Stimulated activated CD8-positive, alpha-beta memory T cell treated with anti-CD3 and anti-CD28 coated beads, Interleukin-7, amount 100 ng/mL, for 1 hour (primary cell): ENCODE results near the gene MAML2.

ENCODE experiments used
- DNase-seq, 2 donors: peaks; one replicate each; pipeline ENCODE4 v3.0.0-alpha.2; 2020; ENCODE audit warnings: low read depth in 2 of 2

Gene MAML2

DNA sequence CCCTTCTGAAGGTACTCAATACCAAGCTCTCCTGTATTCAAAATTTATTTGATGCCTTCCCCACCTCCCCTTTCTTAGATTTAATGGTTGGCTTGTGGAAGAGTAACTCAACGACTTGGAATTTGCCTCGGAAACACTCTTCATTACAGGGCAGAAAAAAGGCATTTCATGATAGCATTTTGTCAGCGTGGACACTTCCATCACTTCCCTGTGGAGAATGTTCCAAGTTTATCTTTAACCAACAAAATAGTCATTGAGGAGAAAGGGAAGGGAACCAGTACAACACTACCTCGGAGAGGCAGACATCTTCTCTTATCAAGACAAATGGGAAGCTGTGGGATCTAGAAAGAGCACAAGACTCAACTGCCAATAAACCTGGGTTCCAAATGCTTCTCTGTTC lies 241.8 kb downstream of the MAML2 start:
- DNase-seq = no peak

DNA sequence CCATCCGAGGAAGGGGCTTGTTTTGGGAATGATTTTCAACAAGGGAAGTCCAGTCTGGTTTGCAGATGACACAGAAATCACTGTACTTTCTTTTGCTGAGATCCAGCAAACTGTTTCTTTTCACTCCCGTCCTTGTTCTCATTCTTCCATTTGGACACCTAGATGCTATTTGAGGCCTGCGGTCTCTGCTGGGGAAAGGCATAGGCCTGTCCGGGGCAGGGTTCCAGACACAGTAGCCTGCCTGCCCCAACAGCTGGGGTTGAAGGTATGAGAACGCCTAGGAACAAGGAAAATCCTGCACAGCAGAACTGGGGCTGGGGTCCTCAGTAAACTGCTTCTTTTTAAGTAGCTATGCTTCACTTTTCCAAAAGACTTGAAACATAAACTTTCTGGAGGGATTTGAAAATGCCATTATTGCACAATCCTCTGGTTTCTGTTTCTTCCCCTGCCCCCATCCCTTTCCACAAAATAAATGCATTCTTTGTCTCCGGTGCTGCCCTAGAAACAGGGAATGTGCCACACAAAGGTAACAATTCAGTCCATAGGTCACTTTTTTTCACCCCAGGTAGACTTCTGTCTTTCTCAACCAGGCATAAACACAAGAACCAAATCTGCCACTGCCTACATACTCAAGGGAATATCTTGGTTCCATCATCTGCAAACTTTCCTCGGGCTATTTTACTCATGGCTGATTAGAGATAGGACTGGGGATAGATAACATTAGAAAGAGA lies 244.3 kb downstream of the MAML2 start:
- DNase-seq = no peak

DNA sequence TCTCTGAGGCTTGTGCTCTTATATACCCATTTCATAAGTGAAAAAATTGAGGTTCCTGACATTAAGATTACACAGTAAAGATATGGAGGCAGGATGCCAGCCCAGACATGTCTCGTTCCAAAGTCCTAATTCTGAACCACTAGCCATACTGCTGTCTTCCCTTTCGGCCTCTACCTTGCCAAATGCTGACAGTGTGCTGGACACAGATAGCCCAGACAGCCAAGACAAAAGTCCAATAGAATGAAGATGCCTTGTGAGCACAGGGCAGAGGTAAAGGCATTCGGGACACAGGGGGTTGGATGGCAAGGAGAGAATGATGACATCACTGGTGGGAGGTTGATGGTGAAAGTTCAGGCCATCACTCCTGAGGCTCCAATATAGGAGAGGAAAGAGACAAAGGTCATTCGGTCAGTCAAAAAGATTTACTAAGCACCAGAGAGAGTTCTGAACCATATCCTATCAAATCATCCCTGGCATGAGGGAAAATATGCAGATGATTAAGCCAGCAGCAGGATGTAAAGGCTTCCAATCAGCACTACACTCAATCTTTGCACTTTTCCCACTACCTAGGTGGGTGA lies 245.1 kb downstream of the MAML2 start:
- DNase-seq = no peak

DNA sequence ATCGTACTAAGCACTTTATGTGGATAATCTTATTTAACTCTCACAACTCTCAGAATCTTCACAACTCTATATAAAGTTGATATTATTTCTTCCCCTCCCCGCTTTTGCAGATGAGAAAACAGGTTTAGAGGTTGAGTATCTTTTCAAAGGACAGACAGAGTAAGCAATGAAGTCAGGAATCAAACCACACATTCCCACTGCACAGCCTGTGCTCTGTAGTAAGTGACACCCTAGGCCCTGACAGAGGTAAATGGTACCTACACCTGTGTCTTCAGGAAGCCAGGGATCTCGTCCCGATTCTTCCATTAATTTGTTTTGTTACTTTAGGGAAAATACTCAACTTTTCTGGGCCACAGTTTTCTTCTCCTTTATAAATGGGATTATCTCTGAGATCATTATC lies 246.6 kb downstream of the MAML2 start:
- no peak for DNase-seq

DNA sequence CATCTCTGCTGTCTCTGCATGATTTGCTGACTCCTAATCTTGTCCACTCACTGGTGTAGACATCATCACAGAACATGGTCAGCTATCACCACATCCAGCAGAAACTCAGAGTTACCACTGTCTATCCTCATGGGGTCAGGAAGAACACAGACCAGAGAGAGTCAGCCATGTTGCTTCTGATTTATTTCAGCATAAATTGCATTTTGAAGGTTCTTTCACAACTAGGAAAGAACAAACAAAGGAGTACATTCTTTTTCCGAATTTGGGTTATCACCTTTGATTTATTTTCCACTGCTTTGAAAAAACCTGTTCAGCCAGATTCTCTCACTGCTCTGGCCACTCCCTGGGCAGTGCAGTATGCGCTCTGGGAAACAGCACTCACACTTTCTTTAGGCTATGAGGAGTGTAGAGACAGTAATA lies 247.1 kb downstream of the MAML2 start:
- no peak for DNase-seq

DNA sequence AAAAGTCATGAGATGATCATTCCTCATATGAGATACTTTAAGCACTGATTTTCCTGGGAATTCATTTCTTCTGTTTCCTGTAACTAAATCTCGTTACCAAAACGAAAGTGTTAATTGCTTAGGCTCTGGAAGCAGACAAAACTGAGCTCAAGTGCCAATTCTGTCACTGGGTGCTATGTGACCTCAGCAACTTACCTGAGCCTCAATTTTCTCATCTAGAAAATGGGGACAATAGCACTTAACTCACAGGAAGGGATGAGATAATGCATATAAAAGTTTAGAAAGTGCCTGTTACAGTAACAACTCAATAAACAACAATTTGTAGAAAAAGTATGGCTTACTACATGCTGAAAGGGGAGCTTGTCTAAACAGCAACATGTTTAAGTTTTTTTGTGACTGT lies 248.8 kb downstream of the MAML2 start:
- no peak for DNase-seq

DNA sequence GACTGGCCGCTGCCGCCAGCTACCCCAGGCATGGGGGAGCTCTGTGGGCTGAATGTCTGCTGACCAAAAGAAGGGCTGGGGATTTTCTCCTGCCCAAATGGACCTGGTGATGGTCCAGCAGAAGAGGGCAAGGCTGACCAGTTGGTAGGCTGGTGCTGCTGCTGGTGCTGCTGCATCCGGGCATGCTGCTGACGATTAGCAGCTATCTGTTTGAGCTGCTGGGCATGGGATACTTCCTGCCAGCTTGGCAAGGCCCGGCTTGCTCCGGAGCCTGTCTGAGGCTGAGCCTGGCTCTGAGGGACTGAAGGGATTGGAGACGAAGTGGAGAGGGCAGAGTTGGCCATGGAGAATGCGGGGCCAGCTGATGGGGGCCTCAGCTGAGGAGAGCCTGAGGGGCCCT lies 250.5 kb downstream of the MAML2 start:
- no peak for DNase-seq

DNA sequence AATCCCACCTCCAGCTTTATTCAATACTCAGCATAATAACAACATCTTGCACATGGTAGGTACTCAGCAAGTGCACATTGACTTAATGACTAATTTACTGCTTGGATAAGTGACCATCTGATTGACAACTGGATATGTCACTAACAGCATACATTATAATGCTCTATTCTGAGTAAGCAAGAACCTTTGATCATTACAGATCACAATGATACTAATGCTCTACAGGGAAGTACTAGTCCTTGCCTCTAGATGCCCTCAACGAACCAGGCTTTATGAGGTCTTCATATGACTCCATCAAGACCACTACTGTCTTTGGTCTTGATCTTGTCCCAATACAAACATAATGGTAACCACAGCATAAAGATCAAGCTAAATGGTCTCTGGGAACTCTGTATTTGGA lies 251.5 kb downstream of the MAML2 start:
- no peak for DNase-seq

DNA sequence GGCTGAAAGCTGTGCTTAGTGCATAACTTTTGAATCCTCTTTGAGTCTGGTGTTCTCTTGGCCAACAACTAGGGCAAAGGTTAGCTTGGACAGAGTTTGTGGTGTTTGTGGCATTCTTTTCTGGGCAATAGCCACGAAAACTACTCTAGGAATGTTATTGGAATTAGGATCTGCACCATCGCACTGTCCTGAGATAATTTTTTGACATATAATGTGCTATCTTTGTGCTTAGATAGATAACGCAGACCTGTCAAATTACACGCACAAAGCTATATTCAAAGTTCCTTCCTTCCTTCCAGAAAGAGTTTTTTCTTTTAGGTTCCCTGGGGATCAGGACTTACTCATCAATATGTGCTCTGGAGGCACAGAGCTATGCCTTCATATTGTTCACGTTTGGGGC lies 252.3 kb downstream of the MAML2 start:
- no peak for DNase-seq

DNA sequence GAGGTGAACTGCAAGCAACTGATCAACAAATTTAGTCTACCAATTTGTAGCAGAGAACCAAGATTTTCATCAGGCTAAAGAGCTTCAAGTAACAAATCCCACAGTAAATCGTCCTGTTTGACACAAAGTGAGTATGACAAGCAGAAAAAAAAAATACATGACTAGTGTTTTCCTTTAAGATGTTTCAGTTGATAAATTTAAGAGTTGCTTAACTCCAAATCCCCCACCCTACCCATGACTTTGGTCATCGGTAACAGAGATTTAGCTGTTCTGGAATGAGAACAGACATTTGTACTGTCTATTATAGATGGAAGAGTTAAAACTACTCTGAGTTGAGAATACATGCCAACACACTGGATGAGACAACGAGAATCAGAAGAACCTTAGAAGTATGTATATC lies 254.1 kb downstream of the MAML2 start:
- no peak for DNase-seq

DNA sequence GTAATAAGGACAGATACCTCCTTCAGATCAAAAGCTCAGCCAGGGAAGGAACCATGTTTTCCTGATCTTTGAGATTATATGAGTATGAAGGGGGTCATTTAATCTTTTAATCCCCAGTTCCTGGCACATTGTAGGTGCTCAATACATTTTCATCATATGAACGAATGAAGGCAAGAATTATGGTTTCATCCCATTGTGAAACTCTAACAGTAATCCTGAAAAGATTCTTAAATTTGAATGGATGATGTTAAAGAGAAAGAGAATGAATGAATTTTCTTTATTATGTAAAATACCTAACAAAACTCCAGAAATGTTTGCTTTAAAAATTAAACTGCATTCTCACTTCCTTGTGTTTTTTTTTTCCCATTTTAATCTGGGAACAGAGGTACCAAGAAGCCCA lies 256.9 kb downstream of the MAML2 start:
- no peak for DNase-seq

DNA sequence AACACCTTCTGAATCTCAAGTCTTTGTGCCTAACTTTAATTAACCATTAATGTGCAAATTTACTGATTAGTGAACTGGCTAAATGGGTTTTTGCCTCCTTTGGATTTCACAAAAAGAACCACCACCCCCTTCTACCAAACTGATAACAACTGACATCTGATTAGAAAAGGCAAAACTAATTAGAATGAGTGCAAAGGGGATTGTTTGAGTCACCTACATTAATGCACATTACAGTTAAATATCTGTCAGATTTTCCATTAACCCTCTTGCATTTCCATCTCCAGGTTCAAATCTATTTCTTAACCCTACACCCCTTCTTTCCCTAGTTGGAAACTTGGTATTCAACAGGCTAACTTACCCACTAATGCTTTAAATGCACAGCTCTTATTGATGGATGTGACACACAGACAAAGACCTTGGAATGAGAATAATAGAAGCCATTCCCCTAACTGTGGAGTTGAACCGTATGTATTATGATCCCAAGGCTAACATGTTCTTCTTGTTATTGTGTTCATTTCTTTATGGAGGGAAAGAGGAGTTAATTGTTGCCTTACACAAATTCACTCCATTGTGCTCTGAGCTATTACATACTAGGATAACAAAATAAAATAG lies 257.6 kb downstream of the MAML2 start:
- DNase-seq = no peak

DNA sequence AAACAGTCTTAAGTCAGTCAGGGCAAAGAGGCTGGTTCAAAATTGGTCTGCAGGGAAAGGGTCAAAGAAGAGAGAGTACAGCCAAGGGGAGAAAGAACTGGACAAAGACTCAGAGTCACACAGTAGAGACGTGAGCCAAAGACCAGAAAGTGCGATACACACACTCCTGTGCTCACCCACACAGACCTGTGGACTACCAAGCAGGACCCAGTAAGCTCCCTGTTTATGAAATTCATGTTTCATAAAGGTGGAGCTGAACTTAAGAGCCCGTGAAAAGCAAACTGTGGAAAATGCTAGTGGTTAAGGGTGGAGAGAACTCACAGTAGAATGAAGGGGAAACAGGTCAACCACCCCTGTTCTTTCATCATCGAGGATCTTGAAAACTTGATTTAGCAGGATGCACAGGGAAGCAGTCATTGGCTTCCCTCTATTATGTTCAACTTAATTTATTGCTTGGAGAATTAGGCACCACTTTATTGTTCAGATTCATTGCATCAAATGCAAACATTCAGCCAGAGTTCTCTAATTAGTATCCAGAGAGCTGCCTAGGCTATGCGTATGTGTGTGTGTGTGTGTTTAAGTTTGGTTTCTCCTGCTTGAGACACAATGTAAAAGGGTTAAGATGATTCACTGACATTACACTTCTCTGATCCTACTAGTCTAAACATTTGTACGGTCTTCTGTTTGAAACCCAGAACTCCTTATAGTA lies 258.2 kb downstream of the MAML2 start:
- DNase-seq = no peak

DNA sequence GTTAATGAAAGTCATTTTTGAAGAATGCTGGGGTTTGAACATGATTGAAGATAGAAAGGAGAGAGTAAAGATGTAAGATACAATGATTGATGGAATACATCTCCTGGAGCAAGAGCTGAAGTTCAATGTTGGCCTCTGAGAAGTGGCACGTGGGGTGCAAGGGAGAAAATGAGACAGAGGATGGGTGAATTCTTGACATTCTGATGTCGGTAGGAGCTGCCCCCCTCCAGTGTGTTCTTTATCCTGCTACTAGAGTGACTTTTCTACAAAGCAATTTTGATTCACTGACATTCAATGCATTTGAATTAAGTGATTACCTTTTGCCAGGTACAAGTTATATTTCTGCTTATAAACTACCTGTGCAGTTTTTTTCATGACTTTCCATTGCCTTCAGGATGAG lies 260.1 kb downstream of the MAML2 start:
- DNase-seq = no peak

DNA sequence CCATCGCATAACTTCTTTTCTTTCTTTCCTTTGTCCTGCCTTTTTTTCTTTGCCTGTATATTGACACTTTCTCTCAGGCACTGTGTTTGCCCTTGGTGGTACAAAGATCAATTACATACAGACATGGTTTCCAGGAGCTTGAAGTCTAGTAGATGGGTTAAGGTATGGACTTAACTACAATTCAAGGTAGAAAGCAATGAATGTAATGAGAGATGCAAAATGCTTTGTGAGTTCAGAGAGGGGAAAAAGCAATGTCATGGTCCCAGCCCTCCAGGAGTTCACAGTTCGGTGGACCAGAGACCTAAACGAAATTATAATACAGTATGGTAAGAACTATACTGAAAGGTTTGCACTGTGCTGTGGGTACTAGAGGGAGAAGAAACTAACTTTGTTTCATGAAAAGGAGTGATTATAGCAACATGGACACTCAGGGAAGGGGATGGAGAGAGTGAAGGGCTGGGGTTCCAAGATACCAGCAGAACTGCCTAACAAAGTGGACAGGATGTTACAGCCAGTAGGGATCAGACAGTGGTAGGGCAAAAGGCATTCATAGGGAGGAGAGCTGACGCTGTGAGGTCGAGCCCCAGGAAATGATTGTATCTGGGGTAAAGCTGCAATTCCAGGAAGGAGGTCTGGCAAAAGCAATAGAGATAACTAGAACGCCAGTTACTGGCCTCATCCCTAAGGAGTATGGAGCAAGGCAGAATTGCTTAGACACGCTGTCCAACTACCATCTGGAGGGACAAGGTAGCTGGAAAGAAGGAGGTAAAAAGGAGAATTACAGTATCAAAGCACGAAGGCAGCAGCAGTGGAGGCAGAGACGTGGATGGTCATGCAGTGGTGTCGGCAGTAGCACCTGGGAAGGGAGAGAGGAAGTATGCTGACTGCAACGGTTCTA lies 260.7 kb downstream of the MAML2 start:
- no peak for DNase-seq

DNA sequence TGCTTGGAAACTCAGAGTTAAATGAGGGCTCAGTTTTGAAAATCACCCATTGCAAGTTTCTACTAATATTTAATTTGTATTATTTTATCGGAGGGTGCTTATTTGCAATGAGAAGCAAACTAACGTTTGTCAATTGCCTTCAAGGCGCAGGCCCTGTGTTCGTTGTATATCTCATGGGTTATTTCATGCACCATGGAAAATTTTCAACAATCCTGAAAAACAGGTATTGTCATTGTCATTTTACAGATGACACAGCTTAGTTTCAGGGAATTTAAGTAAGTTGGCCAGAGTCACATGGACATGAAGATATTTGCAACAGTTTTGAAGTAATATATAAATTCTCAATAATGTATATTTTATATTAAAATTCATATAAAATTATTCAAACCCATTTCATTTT lies 261.4 kb downstream of the MAML2 start:
- no peak for DNase-seq

DNA sequence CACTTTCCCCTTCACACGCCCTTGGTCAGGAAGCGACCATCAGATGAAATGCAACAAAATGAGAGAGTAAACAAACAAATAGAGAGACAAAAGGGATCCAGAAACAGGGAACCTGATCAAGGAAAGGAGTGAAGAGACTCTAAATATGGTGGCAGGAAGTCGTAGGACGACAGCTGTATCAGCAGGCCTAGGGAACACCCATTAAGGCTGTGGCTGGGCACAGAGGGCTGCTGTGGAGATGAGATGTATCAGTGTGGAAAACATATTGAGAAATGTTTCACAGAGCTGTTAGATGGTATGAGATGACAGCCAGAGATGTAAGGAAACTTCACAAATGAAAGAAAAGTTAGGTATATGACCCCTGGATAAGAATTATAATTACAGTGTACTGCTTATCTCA lies 263.3 kb downstream of the MAML2 start:
- no peak for DNase-seq

DNA sequence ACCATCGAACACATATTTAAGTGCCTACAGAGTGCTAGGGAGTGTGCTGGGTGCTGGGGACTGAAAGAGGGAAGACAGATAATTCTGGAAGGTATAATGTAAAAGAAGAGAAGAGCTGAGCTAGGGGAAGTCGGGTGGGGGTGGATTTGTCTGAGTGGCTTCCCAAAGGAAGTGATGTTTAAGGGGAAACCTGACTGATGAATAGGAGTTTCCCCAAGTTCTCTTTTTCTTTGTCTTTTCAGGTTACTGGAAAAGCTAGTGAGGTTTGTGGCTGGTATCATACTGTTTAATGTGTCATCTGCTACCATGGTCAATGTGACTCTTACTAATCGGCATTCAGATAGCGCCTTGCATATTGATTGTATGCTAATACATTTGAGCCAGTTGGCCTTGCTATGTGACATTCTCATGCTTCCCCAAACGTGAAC lies 267.4 kb downstream of the MAML2 start:
- no peak for DNase-seq

DNA sequence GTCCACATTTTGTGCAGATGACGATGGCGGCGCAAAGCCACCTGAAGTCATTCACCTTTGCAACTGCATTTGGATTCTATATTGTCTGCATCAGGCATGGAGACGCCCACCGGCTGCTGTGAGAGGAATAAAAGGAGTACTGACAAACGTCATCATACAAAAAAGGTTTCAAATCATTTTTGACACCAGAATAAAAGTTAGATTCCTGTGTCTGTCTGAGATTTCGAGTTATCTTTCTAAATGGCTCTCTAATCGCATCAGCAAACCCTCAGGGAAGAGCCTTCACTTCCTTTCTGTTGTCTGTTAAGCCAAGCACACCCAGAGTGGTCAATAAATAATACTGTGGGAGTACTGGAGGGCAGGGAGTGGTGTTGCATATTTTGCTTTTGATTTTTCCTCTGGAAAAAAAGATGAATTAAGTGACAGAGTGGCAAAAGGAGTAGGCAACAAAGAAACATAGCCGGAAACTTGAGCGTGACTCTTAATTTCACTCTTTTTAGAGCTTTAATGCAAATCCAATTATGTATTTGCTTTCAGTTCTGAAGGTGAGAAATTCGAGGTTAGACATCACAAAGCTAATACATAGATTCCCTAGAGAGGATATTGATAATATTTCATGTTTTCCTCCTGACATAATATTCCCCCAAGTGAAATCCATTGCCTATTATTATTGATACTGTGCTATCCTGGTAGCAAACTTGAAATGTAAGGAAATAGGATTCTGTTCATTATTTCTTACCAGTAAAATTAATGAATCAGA lies 268.3 kb downstream of the MAML2 start:
- no peak for DNase-seq

DNA sequence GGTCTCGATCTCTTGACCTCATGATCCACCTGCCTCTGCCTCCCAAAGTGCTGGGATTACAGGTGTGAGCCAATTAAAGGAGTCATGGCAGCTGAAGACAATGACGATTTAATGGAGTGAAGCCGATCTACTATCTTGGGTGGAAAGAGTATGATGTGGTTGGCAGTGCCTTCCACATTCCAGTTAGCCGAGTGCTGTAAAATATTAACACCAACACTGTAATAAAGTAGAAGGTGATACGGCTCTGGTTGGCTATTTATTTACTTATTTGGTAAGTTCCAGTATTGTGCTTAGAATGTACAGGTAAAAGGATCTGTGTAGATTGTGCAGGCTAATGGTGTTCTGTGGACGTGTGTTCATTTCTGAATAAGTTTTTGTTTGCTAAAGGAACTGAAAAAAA lies 269.5 kb downstream of the MAML2 start:
- DNase-seq = no peak

DNA sequence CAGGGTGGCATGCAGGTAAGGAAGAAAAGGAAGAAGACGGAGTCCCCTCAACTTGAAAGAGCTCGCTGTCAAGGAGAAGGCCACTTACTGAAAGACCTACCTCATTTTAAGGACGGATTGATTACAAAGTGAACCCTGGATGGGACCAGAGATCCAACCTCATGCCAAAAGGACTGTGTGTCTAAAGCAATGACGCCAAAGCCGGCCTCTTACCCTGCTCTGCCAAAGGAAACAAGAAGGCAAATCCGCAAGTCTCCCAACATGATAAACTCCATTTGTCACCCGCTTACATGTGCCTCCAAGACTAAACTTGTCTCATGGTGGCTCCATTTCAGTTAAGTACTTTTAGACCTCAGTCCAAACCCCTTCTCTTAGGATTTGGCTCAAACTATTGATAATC lies 270.4 kb downstream of the MAML2 start:
- DNase-seq = no peak
